ENCODE measurements around the gene TSPAN5.

DNA sequence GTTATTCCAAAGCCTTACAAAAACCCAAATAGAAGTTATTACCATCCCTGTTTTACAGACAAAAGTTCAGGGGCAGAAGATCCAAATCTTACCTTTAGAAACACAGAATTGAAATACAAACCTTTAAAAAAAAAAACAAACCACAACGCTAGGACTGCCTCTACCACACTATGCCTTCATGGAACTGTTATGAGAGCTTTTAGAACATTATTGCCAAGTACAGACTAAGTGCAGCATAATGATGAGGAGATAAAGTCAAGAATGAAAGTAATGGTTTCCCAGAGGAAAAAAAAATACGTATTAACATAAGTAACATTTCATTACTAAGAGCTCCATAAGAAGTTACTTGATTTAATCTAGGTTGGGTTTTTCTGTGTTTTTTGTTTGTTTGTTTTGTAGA, 34.3 kb downstream of the TSPAN5 start:
- TF ChIP-seq, protein P1, sequence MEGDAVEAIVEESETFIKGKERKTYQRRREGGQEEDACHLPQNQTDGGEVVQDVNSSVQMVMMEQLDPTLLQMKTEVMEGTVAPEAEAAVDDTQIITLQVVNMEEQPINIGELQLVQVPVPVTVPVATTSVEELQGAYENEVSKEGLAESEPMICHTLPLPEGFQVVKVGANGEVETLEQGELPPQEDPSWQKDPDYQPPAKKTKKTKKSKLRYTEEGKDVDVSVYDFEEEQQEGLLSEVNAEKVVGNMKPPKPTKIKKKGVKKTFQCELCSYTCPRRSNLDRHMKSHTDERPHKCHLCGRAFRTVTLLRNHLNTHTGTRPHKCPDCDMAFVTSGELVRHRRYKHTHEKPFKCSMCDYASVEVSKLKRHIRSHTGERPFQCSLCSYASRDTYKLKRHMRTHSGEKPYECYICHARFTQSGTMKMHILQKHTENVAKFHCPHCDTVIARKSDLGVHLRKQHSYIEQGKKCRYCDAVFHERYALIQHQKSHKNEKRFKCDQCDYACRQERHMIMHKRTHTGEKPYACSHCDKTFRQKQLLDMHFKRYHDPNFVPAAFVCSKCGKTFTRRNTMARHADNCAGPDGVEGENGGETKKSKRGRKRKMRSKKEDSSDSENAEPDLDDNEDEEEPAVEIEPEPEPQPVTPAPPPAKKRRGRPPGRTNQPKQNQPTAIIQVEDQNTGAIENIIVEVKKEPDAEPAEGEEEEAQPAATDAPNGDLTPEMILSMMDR (conservative IDR thresholded peaks at IDR 0.05): no peak
- TF ChIP-seq ZFX (IDR thresholded peaks at IDR 0.05): no peak
